HepG2 (cell line): ENCODE results near the gene MRFAP1L1. TPM values are rescaled to one million over a fixed set of nuclear protein-coding genes. Genes with fewer than 3 reads are reported as not detected.
A peak's percentile ranks its signal among the peaks of the same experiment; 100 is the strongest.

ENCODE experiments used
- CCDC6 ChIP-seq: sonication (generic); formaldehyde crosslinking; IDR thresholded peaks from 2 replicates; pipeline ENCODE4 v1.8.1; 2022; ENCODE audit warnings: mild to moderate bottlenecking, missing genetic modification reagents, moderate library complexity
- CHD2 ChIP-seq: IDR thresholded peaks from 2 replicates; pipeline ENCODE4 v1.6.1; 2011; ENCODE audit warnings: low read depth, low read length, improper control_type of control experiment
- DPF2 ChIP-seq: sonication (generic); formaldehyde crosslinking; IDR thresholded peaks from 2 replicates; pipeline ENCODE4 v1.4.0; 2020; ENCODE audit warnings: mild to moderate bottlenecking, low read depth, missing genetic modification reagents, borderline replicate concordance
- GFI1 ChIP-seq: sonication (generic); formaldehyde crosslinking; IDR thresholded peaks from 2 replicates; pipeline ENCODE4 v1.5.0; 2020; ENCODE audit warnings: missing genetic modification reagents, mild to moderate bottlenecking, borderline replicate concordance
- KDM1A ChIP-seq: IDR thresholded peaks from 2 replicates; pipeline ENCODE4 v1.6.1; 2016; ENCODE audit warnings: missing compliant biosample characterization
- MBNL3 ChIP-seq: fragments of 250-450 bp; sonication (Bioruptor Pico); conservative IDR thresholded peaks from 2 replicates; pipeline ENCODE4 v1.8.0; 2022; ENCODE audit warnings: mild to moderate bottlenecking, inconsistent platforms
- PPARG ChIP-seq: conservative IDR thresholded peaks from 2 replicates; pipeline ENCODE4 v1.6.1; 2016; ENCODE audit warnings: missing biosample characterization, missing genetic modification reagents
- RFX1 ChIP-seq: fragments of 450-650 bp; IDR thresholded peaks from 2 replicates; pipeline ENCODE4 v1.6.1; 2017
- ZC3H4 ChIP-seq: sonication (generic); formaldehyde crosslinking; IDR thresholded peaks from 2 replicates; pipeline ENCODE4 v1.4.0; 2020; ENCODE audit warnings: missing genetic modification reagents, borderline replicate concordance
- ZFP36L1 ChIP-seq: sonication (generic); formaldehyde crosslinking; IDR thresholded peaks from 2 replicates; pipeline ENCODE4 v1.8.0; 2022; ENCODE audit warnings: mild to moderate bottlenecking, missing genetic modification reagents, moderate library complexity
- ZKSCAN1 ChIP-seq: fragments of 150-350 bp; IDR thresholded peaks from 2 replicates; pipeline ENCODE4 v1.6.1; 2014; ENCODE audit warnings: low read length
- ZNF326 ChIP-seq: sonication (generic); formaldehyde crosslinking; IDR thresholded peaks from 2 replicates; pipeline ENCODE4 v1.4.0; 2020; ENCODE audit warnings: missing genetic modification reagents, borderline replicate concordance
- ZNF460 ChIP-seq: sonication (generic); formaldehyde crosslinking; IDR thresholded peaks from 2 replicates; pipeline ENCODE4 v1.5.1; 2020; ENCODE audit warnings: missing genetic modification reagents, mild to moderate bottlenecking, borderline replicate concordance
- ZNF501 ChIP-seq: sonication (generic); formaldehyde crosslinking; IDR thresholded peaks from 2 replicates; pipeline ENCODE4 v1.5.1; 2020; ENCODE audit warnings: mild to moderate bottlenecking, moderate library complexity, missing genetic modification reagents
- ZNF546 ChIP-seq: sonication (generic); formaldehyde crosslinking; conservative IDR thresholded peaks from 2 replicates; pipeline ENCODE4 v1.8.1; 2023; ENCODE audit warnings: mild to moderate bottlenecking, missing genetic modification reagents
- ZNF563 ChIP-seq: sonication (generic); formaldehyde crosslinking; IDR thresholded peaks from 2 replicates; pipeline ENCODE4 v1.8.0; 2022; ENCODE audit warnings: mild to moderate bottlenecking, moderate library complexity, missing genetic modification reagents
- ZNF589 ChIP-seq: sonication (generic); formaldehyde crosslinking; conservative IDR thresholded peaks from 2 replicates; pipeline ENCODE4 v1.8.0; 2022; ENCODE audit warnings: mild to moderate bottlenecking, moderate library complexity, missing genetic modification reagents
- ZNF776 ChIP-seq: sonication (generic); formaldehyde crosslinking; IDR thresholded peaks from 2 replicates; pipeline ENCODE4 v1.4.0; 2020; ENCODE audit warnings: mild to moderate bottlenecking, missing genetic modification reagents
- ZNF891 ChIP-seq: sonication (generic); formaldehyde crosslinking; IDR thresholded peaks from 2 replicates; pipeline ENCODE4 v1.5.0; 2020; ENCODE audit warnings: mild to moderate bottlenecking, missing genetic modification reagents
- polyA plus RNA-seq, 8 experiments: library from polyadenylated mRNA; depleted of rRNA in 3 of 8; stranded (reverse) in 7 of 8; unstranded in 1 of 8; fragments of >200 nt; fragmentation: Illumina TruSeq in 4 of 8; extraction: Trizol in 4 of 8; gene quantifications; 2 replicates each; pipeline versions ENCODE4 v1.2.1 to v1.2.3, GENCODE V29; 2011 to 2016; ENCODE audit warnings: low read depth in 4 of 8, missing spikeins in 1 of 8, mixed read lengths in 1 of 8; ENCODE audit not compliant: insufficient read depth in 1 of 8
- total RNA-seq, 5 experiments: library from RNA; depleted of rRNA; stranded (reverse); fragments of >200 nt; fragmentation: Illumina TruSeq; extraction: Trizol; gene quantifications; 2 replicates each; pipeline ENCODE4 v1.2.3, GENCODE V29; 2016; ENCODE audit warnings: low read depth in 1 of 5
- TF ChIP-seq, protein P1 (sequence below): sonication (generic); formaldehyde crosslinking; IDR thresholded peaks from 2 replicates; pipeline ENCODE4 v1.4.0; 2020; ENCODE audit warnings: mild to moderate bottlenecking, missing genetic modification reagents
- TF ChIP-seq, protein P2 (sequence below): sonication (generic); formaldehyde crosslinking; IDR thresholded peaks from 2 replicates; pipeline ENCODE4 v1.4.0; 2020; ENCODE audit warnings: mild to moderate bottlenecking, missing genetic modification reagents, borderline replicate concordance
- TF ChIP-seq, protein P3 (sequence below): sonication (generic); formaldehyde crosslinking; conservative IDR thresholded peaks from 2 replicates; pipeline ENCODE4 v1.4.0; 2020; ENCODE audit warnings: missing genetic modification reagents
- TF ChIP-seq, protein P4 (sequence below): sonication (generic); formaldehyde crosslinking; IDR thresholded peaks from 2 replicates; pipeline ENCODE4 v1.4.0; 2020; ENCODE audit warnings: missing genetic modification reagents, low read depth, mild to moderate bottlenecking, borderline replicate concordance

Gene MRFAP1L1
- total and polyA plus RNA-seq, 2 of the 13 experiments (the other 11 are each of a cell fraction or from before 2014, with no cell fraction given) = 44.8 to 76.6 TPM

DNA sequence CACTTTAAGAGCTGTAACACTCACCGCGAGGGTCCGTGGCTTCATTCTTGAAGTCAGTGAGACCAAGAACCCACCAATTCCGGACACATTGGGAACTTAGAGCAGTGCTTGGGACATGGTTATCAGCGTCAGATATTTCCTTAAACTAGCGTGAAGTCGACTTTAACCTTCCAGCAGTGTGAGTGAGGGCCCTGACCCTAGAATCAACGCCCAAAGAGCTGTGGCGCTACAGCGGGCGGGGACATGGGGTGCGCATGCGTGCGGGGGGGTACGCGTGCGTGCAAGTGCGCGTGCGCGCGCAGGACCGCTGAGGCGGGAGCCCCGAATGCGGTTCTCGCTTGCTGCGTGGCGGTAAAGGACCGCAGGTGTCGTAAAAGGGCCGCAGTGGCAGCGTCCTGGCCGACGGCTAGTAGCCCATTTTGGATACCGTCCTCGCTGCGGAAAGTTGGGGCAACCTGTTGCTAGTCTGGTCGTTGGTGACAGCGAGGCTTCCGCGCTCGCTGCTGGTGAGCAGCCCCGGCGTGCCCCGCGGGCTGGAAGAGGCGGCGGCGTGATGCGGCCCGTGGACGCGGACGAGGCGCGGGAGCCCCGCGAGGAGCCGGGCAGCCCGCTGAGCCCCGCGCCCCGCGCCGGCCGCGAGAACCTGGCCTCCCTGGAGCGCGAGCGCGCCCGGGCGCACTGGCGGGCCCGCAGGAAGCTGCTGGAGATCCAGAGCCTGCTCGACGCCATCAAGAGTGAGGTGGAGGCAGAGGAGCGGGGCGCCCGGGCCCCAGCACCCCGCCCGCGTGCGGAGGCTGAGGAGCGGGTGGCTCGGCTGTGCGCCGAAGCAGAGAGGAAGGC is 35.8 kb downstream of the MRFAP1L1 start (continued):
- peak; percentile 91; the same call in 1 of the 2 replicates for TF ChIP-seq ZNF891 (CRISPR knock-in tag)
- peak; percentile 97 for TF ChIP-seq CCDC6 (CRISPR knock-in tag)
- TF ChIP-seq ZFP36L1 (CRISPR knock-in tag) = peak; percentile 92
- TF ChIP-seq, protein P1, sequence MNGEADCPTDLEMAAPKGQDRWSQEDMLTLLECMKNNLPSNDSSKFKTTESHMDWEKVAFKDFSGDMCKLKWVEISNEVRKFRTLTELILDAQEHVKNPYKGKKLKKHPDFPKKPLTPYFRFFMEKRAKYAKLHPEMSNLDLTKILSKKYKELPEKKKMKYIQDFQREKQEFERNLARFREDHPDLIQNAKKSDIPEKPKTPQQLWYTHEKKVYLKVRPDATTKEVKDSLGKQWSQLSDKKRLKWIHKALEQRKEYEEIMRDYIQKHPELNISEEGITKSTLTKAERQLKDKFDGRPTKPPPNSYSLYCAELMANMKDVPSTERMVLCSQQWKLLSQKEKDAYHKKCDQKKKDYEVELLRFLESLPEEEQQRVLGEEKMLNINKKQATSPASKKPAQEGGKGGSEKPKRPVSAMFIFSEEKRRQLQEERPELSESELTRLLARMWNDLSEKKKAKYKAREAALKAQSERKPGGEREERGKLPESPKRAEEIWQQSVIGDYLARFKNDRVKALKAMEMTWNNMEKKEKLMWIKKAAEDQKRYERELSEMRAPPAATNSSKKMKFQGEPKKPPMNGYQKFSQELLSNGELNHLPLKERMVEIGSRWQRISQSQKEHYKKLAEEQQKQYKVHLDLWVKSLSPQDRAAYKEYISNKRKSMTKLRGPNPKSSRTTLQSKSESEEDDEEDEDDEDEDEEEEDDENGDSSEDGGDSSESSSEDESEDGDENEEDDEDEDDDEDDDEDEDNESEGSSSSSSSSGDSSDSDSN (CRISPR knock-in tag) = peak; percentile 77
- 0 out of 2 replicates have a peak, but pooled peaks have one; percentile 57 for TF ChIP-seq ZNF589 (CRISPR knock-in tag)
- TF ChIP-seq ZNF776 = peak; percentile 71
- no peak for TF ChIP-seq DPF2 (CRISPR knock-in tag)
- peak; percentile 27; the same call in 1 of the 2 replicates for TF ChIP-seq CHD2
- TF ChIP-seq ZKSCAN1 = no peak
- no peak; the same call in 1 of the 2 replicates for TF ChIP-seq ZNF546 (CRISPR knock-in tag)
- peak; percentile 52; the same call in 1 of the 2 replicates for TF ChIP-seq PPARG (CRISPR knock-in tag)
- TF ChIP-seq, protein P2, sequence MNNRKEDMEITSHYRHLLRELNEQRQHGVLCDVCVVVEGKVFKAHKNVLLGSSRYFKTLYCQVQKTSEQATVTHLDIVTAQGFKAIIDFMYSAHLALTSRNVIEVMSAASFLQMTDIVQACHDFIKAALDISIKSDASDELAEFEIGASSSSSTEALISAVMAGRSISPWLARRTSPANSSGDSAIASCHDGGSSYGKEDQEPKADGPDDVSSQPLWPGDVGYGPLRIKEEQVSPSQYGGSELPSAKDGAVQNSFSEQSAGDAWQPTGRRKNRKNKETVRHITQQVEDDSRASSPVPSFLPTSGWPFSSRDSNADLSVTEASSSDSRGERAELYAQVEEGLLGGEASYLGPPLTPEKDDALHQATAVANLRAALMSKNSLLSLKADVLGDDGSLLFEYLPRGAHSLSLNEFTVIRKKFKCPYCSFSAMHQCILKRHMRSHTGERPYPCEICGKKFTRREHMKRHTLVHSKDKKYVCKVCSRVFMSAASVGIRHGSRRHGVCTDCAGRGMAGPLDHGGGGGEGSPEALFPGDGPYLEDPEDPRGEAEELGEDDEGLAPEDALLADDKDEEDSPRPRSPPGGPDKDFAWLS = no peak
- no peak; the same call in none of the 2 replicates for TF ChIP-seq ZNF501 (CRISPR knock-in tag)
- TF ChIP-seq, protein P3, sequence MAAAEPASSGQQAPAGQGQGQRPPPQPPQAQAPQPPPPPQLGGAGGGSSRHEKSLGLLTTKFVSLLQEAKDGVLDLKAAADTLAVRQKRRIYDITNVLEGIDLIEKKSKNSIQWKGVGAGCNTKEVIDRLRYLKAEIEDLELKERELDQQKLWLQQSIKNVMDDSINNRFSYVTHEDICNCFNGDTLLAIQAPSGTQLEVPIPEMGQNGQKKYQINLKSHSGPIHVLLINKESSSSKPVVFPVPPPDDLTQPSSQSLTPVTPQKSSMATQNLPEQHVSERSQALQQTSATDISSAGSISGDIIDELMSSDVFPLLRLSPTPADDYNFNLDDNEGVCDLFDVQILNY (CRISPR knock-in tag) = peak; percentile 95
- TF ChIP-seq, protein P4, sequence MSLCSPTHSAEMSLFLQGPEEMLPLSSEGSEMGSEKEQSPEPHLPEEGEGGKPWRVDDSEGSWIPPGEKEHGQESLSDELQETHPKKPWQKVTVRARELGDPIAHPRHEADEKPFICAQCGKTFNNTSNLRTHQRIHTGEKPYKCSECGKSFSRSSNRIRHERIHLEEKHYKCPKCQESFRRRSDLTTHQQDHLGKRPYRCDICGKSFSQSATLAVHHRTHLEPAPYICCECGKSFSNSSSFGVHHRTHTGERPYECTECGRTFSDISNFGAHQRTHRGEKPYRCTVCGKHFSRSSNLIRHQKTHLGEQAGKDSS (CRISPR knock-in tag) = peak; percentile 47; the same call in 1 of the 2 replicates
- TF ChIP-seq ZC3H4 (CRISPR knock-in tag) = peak; percentile 98
- TF ChIP-seq MBNL3 = no peak
- TF ChIP-seq ZNF326 (CRISPR knock-in tag) = no peak
- no peak for TF ChIP-seq KDM1A
- TF ChIP-seq GFI1 (CRISPR knock-in tag) = no peak; the same call in none of the 2 replicates
- TF ChIP-seq ZNF563 (CRISPR knock-in tag) = peak; percentile 89
- TF ChIP-seq ZNF460 (CRISPR knock-in tag) = peak; percentile 29; the same call in 1 of the 2 replicates
- no peak for TF ChIP-seq RFX1
